ENCODE measurements around the gene SLC16A8. TPM values are rescaled to one million over a fixed set of nuclear protein-coding genes. Genes with fewer than 3 reads are reported as not detected.

The SLC16A8 gene
- total RNA-seq, 1 experiment from 2014 or later = not detected

GRCh38 chr22:38081941-38082828, 1.8 kb downstream of the SLC16A8 start:
- Histone ChIP-seq H3K4me2 (ENCODE audit: low read length) (no peak overlapping the region), H3K9me3 (ENCODE audit: control insufficient read depth in 1 of 2, insufficient read depth in 1 of 2, low read depth in 1 of 2, low read length in 2 of 2) (no peaks in the 10 kb centered on the region), H3K9me2 (ENCODE audit: insufficient read depth) (no peaks in the 10 kb centered on the region), H3K79me2 (ENCODE audit: insufficient read depth, low read length) (no peaks in the 10 kb centered on the region), H3K4me3 (replicated peaks in 1 of 2; ENCODE audit: low read depth in 1 of 2, low read length in 2 of 2) (no peak overlapping the region), H3K9ac (ENCODE audit: low read length) (no peak overlapping the region), H2AFZ (ENCODE audit: low read depth, low read length, poor library complexity, severe bottlenecking) (no peak overlapping the region), H3K27ac (ENCODE audit: low read depth, low read length) (no peak overlapping the region), H3K27me3 (ENCODE audit: insufficient read depth, low read length) (no peaks in the 10 kb centered on the region), H4K20me1 (ENCODE audit: insufficient read depth) (no peaks in the 10 kb centered on the region), H3K36me3 (ENCODE audit: control insufficient read depth in 1 of 2, insufficient read depth in 2 of 2, low read length in 2 of 2) (no peaks in the 10 kb centered on the region), H3K4me1 (ENCODE audit: control insufficient read depth in 1 of 2, insufficient read depth in 2 of 2, low read length in 2 of 2) (peaks cover 0 to 4% of the 10 kb centered on the region in 2 experiments; a peak in 1 of 4 replicates)
- no peak for DNase-seq (ENCODE audit: low read depth, low spot score)
- TF ChIP-seq EGR1 (IDR thresholded peaks at IDR 0.05; ENCODE audit: low read depth) (no peak), FOSL1 (IDR thresholded peaks at IDR 0.05; ENCODE audit: low read depth) (no peak), RAD21 (IDR thresholded peaks at IDR 0.05; ENCODE audit: low read depth) (no peak), TCF7L2 (IDR thresholded peaks at IDR 0.05; ENCODE audit: borderline replicate concordance, extremely low read depth, insufficient read depth, insufficient read length) (no peak), ELF1 (IDR thresholded peaks at IDR 0.05; ENCODE audit: borderline replicate concordance, low read depth) (no peak), CEBPB (IDR thresholded peaks at IDR 0.05; ENCODE audit: low read depth) (no peak), ZFX (IDR thresholded peaks at IDR 0.05) (no peak), ATF3 (IDR thresholded peaks at IDR 0.05) (no peak), ZNF274 (IDR thresholded peaks at IDR 0.05; ENCODE audit: low read depth, low read length) (no peak), SRF (IDR thresholded peaks at IDR 0.05; ENCODE audit: low read depth) (no peak), EZH2 (IDR thresholded peaks at IDR 0.05) (no peak), CTCF (IDR thresholded peaks at IDR 0.05 in 2 of 3, conservative IDR thresholded peaks at IDR 0.05 in 1 of 3; ENCODE audit: borderline replicate concordance in 1 of 3, insufficient read depth in 1 of 3, low read depth in 2 of 3, low read length in 2 of 3) (no peak), SIN3A (IDR thresholded peaks at IDR 0.05; ENCODE audit: low read depth) (no peak), POLR2A (IDR thresholded peaks at IDR 0.05; ENCODE audit: borderline replicate concordance, extremely low read depth, insufficient read depth, insufficient read length) (no peak)
- ATAC-seq = no peak
- BruUV-seq (replicated peaks) = no TSS peak
- intact Hi-C loops (cut with micrococcal nuclease) = no loop called here
- ChIA-PET CTCF (no interaction called here), POLR2A (no interaction called here), RAD21 (ENCODE audit: low non-redundant PET in 1 of 2, low total read pairs in 2 of 2, uncharacterized antibody in 2 of 2, unreplicated experiment in 2 of 2) (no interaction called here)

Data from HCT116 (cell line).